HUES6 (cell line): ENCODE measurements around the gene RGMA.

ENCODE experiments used
- H3K27ac ChIP-seq: 2 replicates; pipeline ENCODE4 v1.7.0; 2013; ENCODE audit warnings: low read depth, mild to moderate bottlenecking, low read length, inconsistent platforms
- H3K27me3 ChIP-seq: 2 replicates; pipeline ENCODE4 v1.6.1; 2013; ENCODE audit warnings: low read length; ENCODE audit not compliant: control insufficient read depth, insufficient read depth
- H3K36me3 ChIP-seq: 2 replicates; pipeline ENCODE4 v1.6.1; 2013; ENCODE audit warnings: low read length; ENCODE audit not compliant: control insufficient read depth, insufficient read depth
- H3K4me1 ChIP-seq: 2 replicates; pipeline ENCODE4 v1.6.1; 2013; ENCODE audit warnings: low read length; ENCODE audit not compliant: control insufficient read depth, insufficient read depth
- H3K4me3 ChIP-seq: 2 replicates; pipeline ENCODE4 v1.5.1; 2013; ENCODE audit warnings: low read depth, low read length
- H3K9ac ChIP-seq: one replicate; pipeline ENCODE4 v1.6.1; 2013; ENCODE audit warnings: mild to moderate bottlenecking, low read length
- H3K9me3 ChIP-seq: 2 replicates; pipeline ENCODE4 v1.6.1; 2013; ENCODE audit warnings: low read depth, low read length; ENCODE audit not compliant: control insufficient read depth, insufficient read depth

RGMA gene

GRCh38 chr15:93047621-93048425 lies 41.2 kb downstream of the RGMA start:
- Histone ChIP-seq H3K36me3 (peaks cover 94% of the 10 kb centered on the region), H3K27ac (no peak overlapping the region), H3K4me3 (no peak overlapping the region), H3K9me3 (peaks cover 8% of the 10 kb centered on the region; the same call in 1 of the 2 replicates), H3K9ac (no peak overlapping the region), H3K27me3 (no peaks in the 10 kb centered on the region), H3K4me1 (no peaks in the 10 kb centered on the region)

GRCh38 chr15:93046721-93047120 lies 42.3 kb downstream of the RGMA start:
- no peak overlapping the region for H3K4me3 ChIP-seq
- H3K27me3 ChIP-seq: no peaks in the 10 kb centered on the region
- H3K36me3 ChIP-seq: peaks cover 86% of the 10 kb centered on the region
- H3K27ac ChIP-seq: no peak overlapping the region
- H3K4me1 ChIP-seq: no peaks in the 10 kb centered on the region
- peaks cover 8% of the 10 kb centered on the region; the same call in 1 of the 2 replicates for H3K9me3 ChIP-seq
- H3K9ac ChIP-seq: no peak overlapping the region

- Histone ChIP-seq H3K36me3 (peaks cover 80% of the 10 kb centered on the region), H3K27me3 (no peaks in the 10 kb centered on the region), H3K9me3 (peaks cover 8% of the 10 kb centered on the region; the same call in 1 of the 2 replicates), H3K9ac (no peak overlapping the region), H3K4me3 (no peak overlapping the region), H3K4me1 (no peaks in the 10 kb centered on the region; the same call in 1 of the 2 replicates), H3K27ac (no peak overlapping the region)
These were observed 42.9 kb downstream of the RGMA start for GRCh38 chr15:93046120-93046519.

- Histone ChIP-seq H3K9ac (no peak overlapping the region), H3K27me3 (no peaks in the 10 kb centered on the region), H3K9me3 (peaks cover 8% of the 10 kb centered on the region; the same call in 1 of the 2 replicates), H3K4me1 (no peaks in the 10 kb centered on the region; the same call in 1 of the 2 replicates), H3K36me3 (peaks cover 73% of the 10 kb centered on the region), H3K4me3 (no peak overlapping the region), H3K27ac (no peak overlapping the region)
These were observed 43.7 kb downstream of the RGMA start for GRCh38 chr15:93045191-93045785.

GRCh38 chr15:93044301-93045190 lies 44.5 kb downstream of the RGMA start:
- Histone ChIP-seq H3K4me1 (no peaks in the 10 kb centered on the region; the same call in 1 of the 2 replicates), H3K9ac (no peak overlapping the region), H3K27me3 (no peaks in the 10 kb centered on the region), H3K9me3 (peaks cover 8% of the 10 kb centered on the region; the same call in 1 of the 2 replicates), H3K36me3 (peaks cover 66% of the 10 kb centered on the region), H3K4me3 (no peak overlapping the region), H3K27ac (no peak overlapping the region)

- Histone ChIP-seq H3K27me3 (no peaks in the 10 kb centered on the region), H3K9me3 (peaks cover 8% of the 10 kb centered on the region; the same call in 1 of the 2 replicates), H3K4me1 (no peaks in the 10 kb centered on the region; the same call in 1 of the 2 replicates), H3K4me3 (no peak overlapping the region), H3K9ac (no peak overlapping the region), H3K36me3 (peaks cover 58% of the 10 kb centered on the region), H3K27ac (no peak overlapping the region)
These were observed 45.2 kb downstream of the RGMA start for GRCh38 chr15:93043621-93044300.

GRCh38 chr15:93042691-93043378 lies 46.2 kb downstream of the RGMA start:
- Histone ChIP-seq H3K9me3 (peaks cover 8% of the 10 kb centered on the region; the same call in 1 of the 2 replicates), H3K4me3 (no peak overlapping the region), H3K27me3 (no peaks in the 10 kb centered on the region), H3K4me1 (peaks cover 2% of the 10 kb centered on the region; the same call in 1 of the 2 replicates), H3K36me3 (peaks cover 50% of the 10 kb centered on the region), H3K27ac (no peak overlapping the region), H3K9ac (no peak overlapping the region)

- Histone ChIP-seq H3K27me3 (no peaks in the 10 kb centered on the region), H3K9me3 (peaks cover 8% of the 10 kb centered on the region; the same call in 1 of the 2 replicates), H3K9ac (no peak overlapping the region), H3K4me1 (peaks cover 3% of the 10 kb centered on the region; the same call in 1 of the 2 replicates), H3K4me3 (no peak overlapping the region), H3K36me3 (peaks cover 44% of the 10 kb centered on the region), H3K27ac (no peak overlapping the region)
These were observed 46.8 kb downstream of the RGMA start for GRCh38 chr15:93042211-93042610.

- no peaks in the 10 kb centered on the region for H3K27me3 ChIP-seq
- H3K4me1 ChIP-seq: peaks cover 3% of the 10 kb centered on the region; the same call in 1 of the 2 replicates
- 0 out of 2 replicates have a peak, but pooled peaks cover 2% of the 10 kb centered on the region for H3K9me3 ChIP-seq
- H3K36me3 ChIP-seq: peaks cover 33% of the 10 kb centered on the region
- no peak overlapping the region for H3K4me3 ChIP-seq
- no peak overlapping the region for H3K9ac ChIP-seq
- H3K27ac ChIP-seq: no peak overlapping the region
These were observed 47.9 kb downstream of the RGMA start for GRCh38 chr15:93041159-93041547.
